A549 (cell line): ENCODE data around the gene AJAP1.

Source experiments
- CTCF ChIP-seq: fragments of >200 bp; sonication (Bioruptor Twin); formaldehyde crosslinking; IDR thresholded peaks from 3 replicates; pipeline ENCODE4 v1.5.1; 2016
- MAX ChIP-seq: IDR thresholded peaks from 2 replicates; pipeline ENCODE4 v1.6.1; 2012
- PHF8 ChIP-seq: fragments of 200-600 bp; sonication (generic); IDR thresholded peaks from 2 replicates; pipeline ENCODE4 v1.6.1; 2016; ENCODE audit warnings: low read depth, mild to moderate bottlenecking, antibody characterized with exemption, moderate library complexity, borderline replicate concordance

GRCh38 chr1:4612991-4613390, 41.4 kb upstream of the AJAP1 start:
- TF ChIP-seq CTCF (no peak), MAX (no peak), PHF8 (no peak)
